Left lung (tissue), 10 donors: ENCODE measurements around the gene FKBP2. TPM values are rescaled to one million over a fixed set of nuclear protein-coding genes. Genes with fewer than 3 reads are reported as not detected.

Source experiments
- ATAC-seq: fragments of 200-7000 bp; cut with Tn5 transposase; one replicate; pipeline ENCODE4 v1.9.1; 2020; ENCODE audit warnings: moderate library complexity
- DNase-seq, 4 donors: peaks; one replicate each; pipeline ENCODE4 v3.0.0-alpha.2; 2013 to 2020
- H3K27ac ChIP-seq, 2 donors: fragments of 200-600 bp; sonication (generic) in 1 of 2; one replicate each; pipeline versions ENCODE4 v1.5.0 to v1.8.0; 2020 to 2021
- H3K27me3 ChIP-seq, 2 donors: fragments of 200-600 bp; sonication (generic) in 1 of 2; one replicate each; pipeline versions ENCODE4 v1.5.0 to v1.8.0; 2020 to 2021
- H3K36me3 ChIP-seq, 2 donors: fragments of 200-600 bp; sonication (generic) in 1 of 2; one replicate each; pipeline versions ENCODE4 v1.5.0 to v1.8.0; 2020 to 2021
- H3K4me1 ChIP-seq, 2 donors: fragments of 200-600 bp; one replicate each; pipeline ENCODE4 v1.8.0; 2021
- H3K4me3 ChIP-seq, 2 donors: fragments of 200-600 bp; sonication (generic) in 1 of 2; one replicate each; pipeline versions ENCODE4 v1.5.0 to v1.8.0; 2020 to 2021; ENCODE audit warnings: mild to moderate bottlenecking in 1 of 2
- H3K9me3 ChIP-seq, 2 donors: fragments of 200-600 bp; sonication (generic) in 1 of 2; one replicate each; pipeline versions ENCODE4 v1.5.0 to v1.8.0; 2020 to 2021
- intact Hi-C, 2 donors: fragments of 100-400 bp; cut with DNase I; formaldehyde crosslinking; loops; one replicate each; pipeline versions ENCODE4 v1.11.2 to v1.14.2; 2022
- polyA plus RNA-seq, 6 donors: library from polyadenylated mRNA; unstranded; fragments of 120-200 nt; gene quantifications; one replicate each; pipeline ENCODE4 v1.2.1, GENCODE V29; 2013; ENCODE audit not compliant: insufficient read length in 6 of 6
- total RNA-seq, 2 donors: library from RNA; stranded (reverse); fragmentation: NEBNext Ultra II Directional; extraction: Animal tissue kit (Norgen Biotek cat#: 25700); gene quantifications; one replicate each; pipeline ENCODE4 v1.2.1, GENCODE V29; 2021
- TF ChIP-seq, protein P1 (sequence below), 2 donors: fragments of 200-600 bp; sonication (generic) in 1 of 2; IDR thresholded peaks; one replicate each; pipeline versions ENCODE4 v1.5.0 to v1.8.0; 2021; ENCODE audit warnings: antibody characterized with exemption in 2 of 2
- donor health status: DM: no; HTN: yes; CAD: no.
- donor health status: DM: no; HTN: no; CAD: no.

The FKBP2 gene
- total and polyA plus RNA-seq, 8 donors, result 59.5 to 81.4 (median 69.7) TPM

DNA sequence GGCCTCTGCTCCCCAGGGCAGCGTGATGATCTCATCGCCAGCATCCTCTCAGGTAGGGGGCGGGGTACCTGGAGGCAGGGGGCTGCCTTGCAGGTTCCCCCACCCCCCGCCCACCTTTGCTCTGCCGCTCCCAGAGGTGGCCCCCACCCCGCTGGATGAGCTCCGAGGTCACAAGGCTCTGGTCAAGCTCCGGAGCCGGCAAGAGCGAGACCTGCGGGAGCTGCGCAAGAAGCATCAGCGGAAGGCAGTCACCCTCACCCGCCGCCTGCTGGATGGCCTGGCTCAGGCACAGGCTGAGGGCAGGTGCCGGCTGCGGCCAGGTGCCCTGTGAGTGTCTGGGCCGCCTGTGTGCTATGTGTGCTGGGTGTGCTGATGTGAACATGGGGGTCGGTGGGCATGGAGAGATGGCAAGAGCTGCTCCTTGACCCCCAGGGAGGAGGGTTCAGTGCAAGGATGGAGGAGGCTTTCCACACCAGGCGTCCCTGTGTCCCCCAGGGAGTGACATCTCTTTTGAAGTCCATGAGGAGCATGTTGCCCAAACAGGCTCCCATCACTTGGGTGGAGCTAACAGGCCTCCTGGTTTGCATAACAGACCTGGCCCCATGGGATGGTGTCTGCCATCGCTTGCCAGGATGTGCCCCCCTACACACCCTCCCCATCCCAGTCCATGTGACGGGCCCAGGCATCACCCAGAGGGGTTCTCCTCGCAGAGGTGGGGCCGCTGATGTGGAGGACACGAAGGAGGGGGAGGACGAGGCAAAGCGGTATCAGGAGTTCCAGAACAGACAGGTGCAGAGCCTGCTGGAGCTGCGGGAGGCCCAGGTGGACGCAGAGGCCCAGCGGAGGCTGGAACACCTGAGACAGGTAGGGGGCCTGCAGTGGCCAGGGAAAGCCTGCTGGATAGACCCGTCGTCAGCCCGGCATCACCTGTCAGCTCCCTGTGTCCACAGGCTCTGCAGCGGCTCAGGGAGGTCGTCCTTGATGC, 24.6 kb downstream of the FKBP2 start:
- TF ChIP-seq, protein P1, sequence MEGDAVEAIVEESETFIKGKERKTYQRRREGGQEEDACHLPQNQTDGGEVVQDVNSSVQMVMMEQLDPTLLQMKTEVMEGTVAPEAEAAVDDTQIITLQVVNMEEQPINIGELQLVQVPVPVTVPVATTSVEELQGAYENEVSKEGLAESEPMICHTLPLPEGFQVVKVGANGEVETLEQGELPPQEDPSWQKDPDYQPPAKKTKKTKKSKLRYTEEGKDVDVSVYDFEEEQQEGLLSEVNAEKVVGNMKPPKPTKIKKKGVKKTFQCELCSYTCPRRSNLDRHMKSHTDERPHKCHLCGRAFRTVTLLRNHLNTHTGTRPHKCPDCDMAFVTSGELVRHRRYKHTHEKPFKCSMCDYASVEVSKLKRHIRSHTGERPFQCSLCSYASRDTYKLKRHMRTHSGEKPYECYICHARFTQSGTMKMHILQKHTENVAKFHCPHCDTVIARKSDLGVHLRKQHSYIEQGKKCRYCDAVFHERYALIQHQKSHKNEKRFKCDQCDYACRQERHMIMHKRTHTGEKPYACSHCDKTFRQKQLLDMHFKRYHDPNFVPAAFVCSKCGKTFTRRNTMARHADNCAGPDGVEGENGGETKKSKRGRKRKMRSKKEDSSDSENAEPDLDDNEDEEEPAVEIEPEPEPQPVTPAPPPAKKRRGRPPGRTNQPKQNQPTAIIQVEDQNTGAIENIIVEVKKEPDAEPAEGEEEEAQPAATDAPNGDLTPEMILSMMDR (IDR thresholded peaks at IDR 0.05), result no peak
- Histone ChIP-seq H3K9me3 (no peaks in the 10 kb centered on the region), H3K27me3 (no peaks in the 10 kb centered on the region), H3K4me3 (no peak overlapping the region), H3K4me1 (peaks cover 9 to 25% of the 10 kb centered on the region in 2 donors), H3K36me3 (peaks cover 0 to 66% of the 10 kb centered on the region in 2 donors), H3K27ac (no peak overlapping the region)
- no peak for ATAC-seq
- DNase-seq, result peak in 1 of 4 donors; percentile 76
- intact Hi-C loops, result no loop called here

DNA sequence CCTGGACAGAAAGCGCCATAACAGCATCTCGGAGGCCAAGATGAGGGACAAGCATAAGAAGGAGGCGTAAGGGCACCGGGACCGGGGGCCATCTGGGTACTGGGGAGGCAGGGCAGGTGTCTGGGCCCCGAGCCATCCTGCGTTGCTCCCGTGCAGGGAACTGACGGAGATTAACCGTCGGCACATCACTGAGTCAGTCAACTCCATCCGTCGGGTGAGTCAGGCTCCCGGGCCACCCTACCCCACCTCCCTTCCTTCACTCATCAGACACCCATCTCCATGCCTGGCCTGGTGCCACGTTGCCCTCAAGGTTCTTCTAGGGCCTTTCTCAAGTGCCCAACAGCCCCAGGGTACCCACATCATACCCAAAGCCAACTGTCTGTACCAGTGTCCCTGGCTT, 25.4 kb downstream of the FKBP2 start:
- Histone ChIP-seq H3K9me3 (no peaks in the 10 kb centered on the region), H3K36me3 (peaks cover 0 to 61% of the 10 kb centered on the region in 2 donors), H3K4me3 (no peak overlapping the region), H3K4me1 (peaks cover 9 to 25% of the 10 kb centered on the region in 2 donors), H3K27me3 (no peaks in the 10 kb centered on the region), H3K27ac (no peak overlapping the region)
- TF ChIP-seq, protein P1 (IDR thresholded peaks at IDR 0.05), result no peak
- DNase-seq (peak in 1 of 4 donors; percentile 73), ATAC-seq (no peak)
- intact Hi-C loops, result no loop called here

DNA sequence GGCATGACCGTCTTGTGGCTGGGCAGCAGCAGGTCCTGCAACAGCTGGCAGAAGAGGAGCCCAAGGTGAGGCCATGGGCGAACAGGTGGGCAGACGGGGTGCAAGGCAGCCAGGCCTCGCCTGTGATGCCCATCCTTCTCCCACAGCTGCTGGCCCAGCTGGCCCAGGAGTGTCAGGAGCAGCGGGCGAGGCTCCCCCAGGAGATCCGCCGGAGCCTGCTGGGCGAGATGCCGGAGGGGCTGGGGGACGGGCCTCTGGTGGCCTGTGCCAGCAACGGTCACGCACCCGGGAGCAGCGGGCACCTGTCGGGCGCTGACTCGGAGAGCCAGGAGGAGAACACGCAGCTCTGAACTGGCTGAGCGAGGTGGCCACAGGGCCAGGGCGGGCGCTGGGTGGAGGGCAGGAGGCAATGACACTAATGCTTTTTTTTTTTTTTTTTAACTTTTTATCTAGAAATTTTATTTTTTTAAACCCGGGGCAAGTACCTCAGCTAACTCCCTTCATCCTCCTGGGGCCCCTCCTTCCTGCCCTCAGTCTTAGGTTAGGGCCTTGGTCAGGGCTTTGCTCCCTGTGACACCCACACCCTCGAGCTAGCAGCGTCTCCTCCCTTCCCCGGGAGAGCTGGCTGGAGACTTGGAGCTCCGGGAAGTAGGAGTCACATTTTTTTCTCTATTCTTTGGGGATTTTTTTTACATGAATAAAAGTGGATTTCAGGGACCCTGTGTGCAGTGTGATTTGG, 26.5 kb downstream of the FKBP2 start:
- H3K4me3 ChIP-seq, result no peak overlapping the region
- no peaks in the 10 kb centered on the region for H3K9me3 ChIP-seq
- H3K27ac ChIP-seq, result peak overlapping the region; percentile 97 to 100

DNA sequence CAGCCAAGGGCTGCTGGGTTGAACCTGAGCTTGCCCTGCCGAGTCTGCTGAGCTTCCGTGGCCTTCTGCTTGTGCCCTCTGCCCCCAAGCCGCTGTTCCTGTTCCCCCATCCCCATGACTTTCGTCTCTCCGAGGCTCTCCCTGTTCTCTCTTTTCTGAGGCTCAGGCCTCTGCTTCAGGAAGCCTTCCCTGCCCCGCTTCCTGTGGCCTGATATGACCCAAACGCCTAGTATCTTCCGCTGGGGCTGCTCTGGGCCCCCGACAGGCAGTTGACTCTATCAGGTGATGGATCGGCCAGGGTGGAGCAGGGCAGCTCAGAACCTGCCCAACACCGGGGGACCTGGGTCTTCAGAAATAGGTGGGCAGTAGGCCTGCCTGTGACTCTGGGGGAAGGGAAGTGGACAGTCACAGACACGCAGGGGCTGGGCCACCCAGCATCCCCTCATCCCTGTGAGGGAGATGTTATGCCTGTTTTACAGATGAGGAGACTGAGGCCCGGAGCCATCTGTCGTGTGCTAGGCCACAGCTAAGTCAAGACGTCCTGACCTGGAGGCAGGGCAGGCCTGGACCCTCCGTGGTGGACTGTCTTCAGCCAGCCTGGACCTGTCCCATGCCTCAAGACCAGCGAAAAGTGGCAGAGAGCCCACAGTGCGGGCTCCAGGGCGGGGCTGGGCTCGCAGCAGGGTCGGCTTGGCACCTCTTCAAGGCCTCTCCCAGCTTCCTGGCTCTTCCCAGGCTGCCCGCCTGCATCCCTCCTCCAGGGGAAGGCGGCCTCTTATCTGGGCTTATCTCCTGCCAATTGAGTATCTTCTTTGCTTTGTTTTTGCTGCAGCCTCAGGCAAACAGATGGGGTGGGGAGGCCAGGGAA, 27.4 kb downstream of the FKBP2 start:
- Histone ChIP-seq H3K4me1 (peaks cover 13 to 44% of the 10 kb centered on the region in 2 donors), H3K9me3 (no peaks in the 10 kb centered on the region), H3K27ac (peak overlapping the region; percentile 97 to 100), H3K36me3 (peaks cover 0 to 42% of the 10 kb centered on the region in 2 donors), H3K4me3 (peak overlapping the region; percentile 71 to 81), H3K27me3 (no peaks in the 10 kb centered on the region)
- DNase-seq (peak in 3 of 4 donors; percentile 61 to 82 (median 66)), ATAC-seq (no peak)
- intact Hi-C loops, result no loop called here
- TF ChIP-seq, protein P1 (IDR thresholded peaks at IDR 0.05), result no peak

More for the DNA sequence above, 26.5 kb downstream of the FKBP2 start:
- Histone ChIP-seq H3K4me1 (peaks cover 13 to 35% of the 10 kb centered on the region in 2 donors), H3K27me3 (no peaks in the 10 kb centered on the region), H3K36me3 (peaks cover 0 to 50% of the 10 kb centered on the region in 2 donors)
- ATAC-seq, result no peak
- TF ChIP-seq, protein P1 (IDR thresholded peaks at IDR 0.05), result no peak
- peak in 1 of 4 donors; percentile 85 for DNase-seq
- intact Hi-C loops, result no loop called here
